SK-N-DZ (cell line): Measurements from ENCODE around the gene GBP6.
"Not testable (repeated sequence)": the region's sequence is repeated elsewhere in the genome, so short reads cannot be mapped to it uniquely, and the experiment has no call there.

ENCODE experiments used
- DNase-seq: peaks from one replicate; pipeline ENCODE4 v3.0.0-alpha.2; 2015; ENCODE audit warnings: low spot score

The GBP6 gene

GRCh38 chr1:89367221-89367620 is 3.4 kb downstream of the GBP6 start:
- DNase-seq: no peak

GRCh38 chr1:89369331-89369730 is 5.5 kb downstream of the GBP6 start:
- DNase-seq: no peak

GRCh38 chr1:89373810-89374209 is 10.0 kb downstream of the GBP6 start:
- not testable (repeated sequence) for DNase-seq

GRCh38 chr1:89378001-89378400 is 14.1 kb downstream of the GBP6 start:
- DNase-seq: no peak

- peak; percentile 32 for DNase-seq
Measured at GRCh38 chr1:89381618-89382017, 17.8 kb downstream of the GBP6 start.

- DNase-seq: no peak
Measured at GRCh38 chr1:89382479-89382878, 18.6 kb downstream of the GBP6 start.

- no peak for DNase-seq
Measured at GRCh38 chr1:89383185-89383584, 19.3 kb downstream of the GBP6 start.

- no peak for DNase-seq
Measured at GRCh38 chr1:89390707-89391106, 26.8 kb downstream of the GBP6 start.

- no peak for DNase-seq
Measured at GRCh38 chr1:89391686-89392085, 27.8 kb downstream of the GBP6 start.

- DNase-seq: no peak
Measured at GRCh38 chr1:89394851-89395250, 31.0 kb downstream of the GBP6 start.

GRCh38 chr1:89396902-89397301 is 33.0 kb downstream of the GBP6 start:
- no peak for DNase-seq

- DNase-seq: no peak
Measured at GRCh38 chr1:89405275-89405929, 41.5 kb downstream of the GBP6 start.

- no peak for DNase-seq
Measured at GRCh38 chr1:89407360-89407759, 43.5 kb downstream of the GBP6 start.

- not testable (repeated sequence) for DNase-seq
Measured at GRCh38 chr1:89407768-89408167, 43.9 kb downstream of the GBP6 start.

GRCh38 chr1:89425056-89425455 is 61.2 kb downstream of the GBP6 start:
- no peak for DNase-seq

- no peak for DNase-seq
Measured at GRCh38 chr1:89429062-89429461, 65.2 kb downstream of the GBP6 start.

GRCh38 chr1:89429681-89430080 is 65.8 kb downstream of the GBP6 start:
- DNase-seq: not testable (repeated sequence)

GRCh38 chr1:89433421-89433820 is 69.6 kb downstream of the GBP6 start:
- no peak for DNase-seq

- DNase-seq: not testable (repeated sequence)
Measured at GRCh38 chr1:89434058-89434780, 70.4 kb downstream of the GBP6 start.
